NT2/D1 (cell line): Measurements from ENCODE around the gene CPED1.
"Not testable (repeated sequence)": the region's sequence is repeated elsewhere in the genome, so short reads cannot be mapped to it uniquely, and the experiment has no call there.

ENCODE experiments used
- DNase-seq: peaks from one replicate; pipeline ENCODE4 v3.0.0-alpha.2; 2011; ENCODE audit warnings: low read depth, low spot score
- H3K27me3 ChIP-seq: 2 replicates; pipeline ENCODE4 v1.6.0; 2011; ENCODE audit warnings: mild to moderate bottlenecking; ENCODE audit not compliant: insufficient read length, insufficient read depth
- H3K36me3 ChIP-seq: 2 replicates; pipeline ENCODE4 v1.6.1; 2011; ENCODE audit warnings: mild to moderate bottlenecking, low read length, mixed read lengths; ENCODE audit not compliant: insufficient read depth, insufficient read length
- H3K4me1 ChIP-seq: 2 replicates; pipeline ENCODE4 v1.5.1; 2011; ENCODE audit not compliant: insufficient read depth, insufficient read length
- H3K4me3 ChIP-seq: 2 replicates; pipeline ENCODE4 v1.5.1; 2011; ENCODE audit warnings: low read depth; ENCODE audit not compliant: insufficient read length
- H3K9ac ChIP-seq: 2 replicates; pipeline ENCODE4 v1.6.0; 2011; ENCODE audit warnings: low read depth; ENCODE audit not compliant: insufficient read length
- H3K9me3 ChIP-seq: 2 replicates; pipeline ENCODE4 v1.5.1; 2011; ENCODE audit warnings: mild to moderate bottlenecking, low read length; ENCODE audit not compliant: insufficient read depth
- SUZ12 ChIP-seq: IDR thresholded peaks from 2 replicates; pipeline ENCODE4 v1.6.1; 2011; ENCODE audit not compliant: insufficient read length, insufficient read depth; ENCODE audit errors: extremely low read depth
- YY1 ChIP-seq: IDR thresholded peaks from 2 replicates; pipeline ENCODE4 v1.6.1; 2011; ENCODE audit not compliant: insufficient read length, insufficient read depth
- ZNF274 ChIP-seq: IDR thresholded peaks from 2 replicates; pipeline ENCODE4 v1.6.1; 2011; ENCODE audit warnings: mild to moderate bottlenecking, low read depth, low read length

The CPED1 gene

GRCh38 chr7:121219026-121219425 is 230.5 kb downstream of the CPED1 start:
- no peaks in the 10 kb centered on the region for H3K9me3 ChIP-seq
- H3K27me3 ChIP-seq, result no peaks in the 10 kb centered on the region
- TF ChIP-seq ZNF274, result no peak
- TF ChIP-seq SUZ12, result no peak
- no peak for TF ChIP-seq YY1
- no peak for DNase-seq
- no peaks in the 10 kb centered on the region for H3K36me3 ChIP-seq
- no peak overlapping the region for H3K9ac ChIP-seq
- H3K4me3 ChIP-seq, result no peak overlapping the region
- no peaks in the 10 kb centered on the region for H3K4me1 ChIP-seq

DNA sequence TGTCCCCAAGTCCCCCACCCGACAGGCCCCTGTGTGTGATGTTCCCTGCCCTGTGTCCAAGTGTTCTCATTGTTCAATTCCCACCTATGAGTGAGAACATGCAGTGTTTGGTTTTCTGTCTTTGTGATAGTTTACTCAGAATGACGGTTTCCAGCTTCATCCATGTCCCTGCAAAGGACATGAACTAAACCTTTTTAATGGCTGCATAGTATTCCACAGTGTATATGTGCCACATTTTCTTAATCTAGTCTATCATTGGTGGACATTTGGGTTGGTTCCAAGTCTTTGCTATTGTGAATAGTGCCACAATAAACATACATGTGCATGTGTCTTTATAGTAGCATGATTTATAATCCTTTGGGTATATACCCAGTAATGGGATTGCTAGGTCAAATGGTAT is 232.6 kb downstream of the CPED1 start:
- not testable (repeated sequence) for H3K27me3 ChIP-seq, H3K36me3 ChIP-seq, H3K9ac ChIP-seq, H3K4me1 ChIP-seq, H3K9me3 ChIP-seq, DNase-seq, H3K4me3 ChIP-seq

- TF ChIP-seq ZNF274, result no peak
- no peak for TF ChIP-seq SUZ12
- no peak for TF ChIP-seq YY1
- H3K36me3 ChIP-seq, result no peaks in the 10 kb centered on the region
- no peak overlapping the region for H3K9ac ChIP-seq
- no peaks in the 10 kb centered on the region for H3K4me1 ChIP-seq
- no peak for DNase-seq
- H3K9me3 ChIP-seq, result no peaks in the 10 kb centered on the region
- no peaks in the 10 kb centered on the region for H3K27me3 ChIP-seq
- no peak overlapping the region for H3K4me3 ChIP-seq
Observed at GRCh38 chr7:121228779-121229178, 240.3 kb downstream of the CPED1 start.

DNA sequence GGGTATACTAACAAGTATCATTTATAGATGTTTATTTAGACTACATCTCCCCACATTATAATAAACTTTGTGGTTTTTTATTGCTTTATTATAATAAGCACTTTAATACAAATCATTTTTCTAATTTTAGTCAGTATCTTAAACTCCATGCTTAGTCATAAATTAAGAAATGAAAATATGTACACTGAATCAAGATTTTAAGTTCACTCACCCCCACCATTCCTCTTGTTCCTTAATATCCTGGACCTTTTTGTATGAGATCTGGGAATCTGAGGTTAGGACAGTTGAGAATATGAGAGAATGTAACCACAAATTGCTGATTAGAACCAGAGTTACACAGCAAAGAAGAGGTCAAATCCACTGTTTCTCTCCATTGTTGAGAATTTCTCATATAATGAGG is 246.7 kb downstream of the CPED1 start:
- Histone ChIP-seq H3K27me3 (no peaks in the 10 kb centered on the region), H3K9me3 (no peaks in the 10 kb centered on the region), H3K4me1 (no peaks in the 10 kb centered on the region), H3K9ac (no peak overlapping the region), H3K4me3 (no peak overlapping the region), H3K36me3 (no peaks in the 10 kb centered on the region)
- no peak for DNase-seq
- no peak for TF ChIP-seq ZNF274
- TF ChIP-seq SUZ12, result no peak

GRCh38 chr7:121237601-121238000 is 249.1 kb downstream of the CPED1 start:
- Histone ChIP-seq H3K4me1 (no peaks in the 10 kb centered on the region), H3K9me3 (no peaks in the 10 kb centered on the region), H3K27me3 (no peaks in the 10 kb centered on the region), H3K36me3 (no peaks in the 10 kb centered on the region), H3K4me3 (no peak overlapping the region), H3K9ac (no peak overlapping the region)
- TF ChIP-seq SUZ12 (no peak), YY1 (no peak), ZNF274 (no peak)
- DNase-seq, result no peak

GRCh38 chr7:121244120-121244870 is 255.8 kb downstream of the CPED1 start:
- DNase-seq, result no peak
- H3K4me3 ChIP-seq, result no peak overlapping the region
- TF ChIP-seq SUZ12 (no peak), YY1 (no peak), ZNF274 (no peak)

GRCh38 chr7:121251367-121251766 is 262.9 kb downstream of the CPED1 start:
- H3K27me3 ChIP-seq, H3K4me1 ChIP-seq, H3K9ac ChIP-seq, DNase-seq, H3K9me3 ChIP-seq, H3K36me3 ChIP-seq, H3K4me3 ChIP-seq: not testable (repeated sequence)

More at GRCh38 chr7:121244120-121244870, 255.8 kb downstream of the CPED1 start:
- Histone ChIP-seq H3K9me3 (no peaks in the 10 kb centered on the region), H3K36me3 (no peaks in the 10 kb centered on the region), H3K27me3 (no peaks in the 10 kb centered on the region), H3K9ac (no peak overlapping the region), H3K4me1 (no peaks in the 10 kb centered on the region)

DNA sequence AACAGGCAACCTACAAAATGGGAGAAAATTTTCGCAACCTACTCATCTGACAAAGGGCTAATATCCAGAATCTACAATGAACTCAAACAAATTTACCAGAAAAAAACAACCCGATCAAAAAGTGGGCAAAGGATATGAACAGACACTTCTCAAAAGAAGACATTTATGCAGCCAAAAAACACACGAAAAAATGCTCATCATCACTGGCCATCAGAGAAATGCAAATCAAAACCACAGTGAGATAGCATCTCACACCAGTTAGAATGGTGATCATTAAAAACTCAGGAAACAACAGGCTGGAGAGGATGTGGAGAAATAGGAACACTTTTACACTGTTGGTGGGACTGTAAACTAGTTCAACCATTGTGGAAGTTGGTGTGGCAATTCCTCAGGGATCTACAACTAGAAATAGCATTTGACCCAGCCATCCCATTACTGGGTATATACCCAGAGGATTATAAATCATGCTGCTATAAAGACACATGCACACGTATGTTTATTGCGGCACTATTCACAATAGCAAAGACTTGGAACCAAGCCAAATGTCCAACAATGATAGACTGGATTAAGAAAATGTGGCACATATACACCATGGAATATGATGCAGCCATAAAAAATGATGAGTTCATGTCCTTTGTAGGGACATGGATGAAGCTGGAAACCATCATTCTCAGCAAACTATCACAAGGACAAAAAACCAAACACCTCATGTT is 264.2 kb downstream of the CPED1 start:
- not testable (repeated sequence) for H3K4me1 ChIP-seq, H3K9me3 ChIP-seq, H3K27me3 ChIP-seq, H3K36me3 ChIP-seq, H3K4me3 ChIP-seq, H3K9ac ChIP-seq, DNase-seq
